Cardiac fibroblast (primary cell): ENCODE data around the gene P2RX3.
"Not testable (repeated sequence)": the region's sequence is repeated elsewhere in the genome, so short reads cannot be mapped to it uniquely, and the experiment has no call there.

ENCODE experiments used
- DNase-seq, 2 donors: peaks; one replicate each; pipeline versions ENCODE4 v3.0.0 to v3.0.0-alpha.2; 2010; ENCODE audit warnings: low read depth in 2 of 2
- H3K4me3 ChIP-seq, 2 donors: replicated peaks in 1 of 2; 1 replicate in 1 of 2; 2 replicates in 1 of 2; pipeline ENCODE4 v1.5.1; 2011; ENCODE audit warnings: low read depth in 2 of 2, low read length in 2 of 2, mild to moderate bottlenecking in 2 of 2, moderate library complexity in 1 of 2
- CTCF ChIP-seq: IDR thresholded peaks from one replicate; pipeline ENCODE4 v1.5.1; 2011; ENCODE audit warnings: low read depth, mild to moderate bottlenecking, low read length, inconsistent platforms

P2RX3 gene

GRCh38 chr11:57397394-57397990 lies 59.3 kb downstream of the P2RX3 start:
- no peak for DNase-seq
- H3K4me3 ChIP-seq, result no peak overlapping the region
- no peak for TF ChIP-seq CTCF

- no peak for TF ChIP-seq CTCF
- DNase-seq, result no peak
- H3K4me3 ChIP-seq, result no peak overlapping the region
These were observed 61.1 kb downstream of the P2RX3 start for GRCh38 chr11:57399221-57399620.

GRCh38 chr11:57399972-57400578 lies 61.9 kb downstream of the P2RX3 start:
- no peak for TF ChIP-seq CTCF
- no peak for DNase-seq
- H3K4me3 ChIP-seq, result no peak overlapping the region

- no peak for DNase-seq
- no peak for TF ChIP-seq CTCF
- H3K4me3 ChIP-seq, result no peak overlapping the region
These were observed 64.2 kb downstream of the P2RX3 start for GRCh38 chr11:57402188-57403002.

GRCh38 chr11:57403003-57403801 lies 65.0 kb downstream of the P2RX3 start:
- H3K4me3 ChIP-seq, result not testable (repeated sequence)

GRCh38 chr11:57403802-57404147 lies 65.6 kb downstream of the P2RX3 start:
- no peak for DNase-seq
- no peak for TF ChIP-seq CTCF
- H3K4me3 ChIP-seq, result no peak overlapping the region

More at GRCh38 chr11:57403003-57403801, 65.0 kb downstream of the P2RX3 start:
- DNase-seq, result not testable (repeated sequence)
